Activated CD4-positive, CD25-positive, alpha-beta regulatory T cell treated with anti-CD3 and anti-CD28 coated beads, Interleukin-2, amount 50 U/mL, for 16 hours (primary cell): Measurements from ENCODE around the gene DNAJA4.

ENCODE experiments used
- DNase-seq: peaks from one replicate; pipeline ENCODE4 v3.0.0-alpha.2; 2020; ENCODE audit warnings: low read depth, low spot score

DNAJA4 gene

DNA sequence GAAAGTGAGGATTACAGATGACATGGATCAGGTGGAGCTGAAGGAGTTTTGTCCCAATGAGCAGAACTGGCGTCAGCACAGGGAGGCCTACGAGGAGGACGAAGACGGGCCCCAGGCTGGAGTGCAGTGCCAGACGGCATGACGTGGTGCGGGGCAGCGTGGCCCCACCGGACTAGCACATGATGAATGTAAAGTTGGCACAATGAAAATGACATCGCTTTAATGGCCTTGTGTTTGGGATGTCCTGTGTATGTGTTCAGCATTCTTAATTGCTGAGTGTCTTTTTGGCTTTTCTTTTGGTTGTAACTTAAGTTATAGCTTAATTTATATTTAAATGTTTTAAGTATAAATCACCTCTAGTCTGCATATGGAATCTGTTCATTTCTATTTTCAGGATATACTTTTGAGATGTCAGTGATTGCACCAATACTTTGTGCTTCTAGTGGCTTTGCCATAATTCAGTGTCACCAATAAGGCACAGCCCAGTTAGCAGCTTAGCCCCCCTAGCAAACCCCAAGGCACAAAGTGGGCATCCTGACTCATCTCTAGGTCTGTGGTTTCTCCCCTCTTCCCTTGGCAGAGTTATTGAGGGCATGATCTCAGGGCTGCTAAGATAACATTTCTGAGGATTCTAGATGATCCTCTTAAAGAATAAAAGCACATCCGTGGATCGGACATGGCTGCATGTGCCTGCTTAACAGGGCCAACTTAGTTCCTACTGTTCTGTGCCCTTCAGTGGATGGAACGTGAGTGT, 16.1 kb downstream of the DNAJA4 start:
- DNase-seq = no peak

DNA sequence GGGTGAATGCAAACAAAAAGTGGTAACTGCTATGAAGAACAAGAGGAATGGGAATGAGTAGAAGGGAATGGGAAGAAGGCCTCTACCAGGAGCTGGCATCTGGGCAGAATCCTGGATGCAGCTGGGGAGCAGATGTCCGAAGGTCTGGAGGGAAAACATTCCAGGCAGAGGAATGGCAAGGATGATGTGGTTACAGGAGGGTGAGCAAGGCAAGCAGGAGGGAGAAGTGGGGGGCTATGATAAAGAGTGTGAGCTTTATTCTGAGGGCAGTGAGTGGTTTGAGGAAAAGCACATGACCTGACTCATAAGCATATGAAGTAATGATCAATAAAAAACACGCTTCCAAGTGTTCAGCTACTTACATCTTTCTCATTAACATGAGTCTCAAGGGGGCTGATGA, 18.0 kb downstream of the DNAJA4 start:
- DNase-seq = no peak

DNA sequence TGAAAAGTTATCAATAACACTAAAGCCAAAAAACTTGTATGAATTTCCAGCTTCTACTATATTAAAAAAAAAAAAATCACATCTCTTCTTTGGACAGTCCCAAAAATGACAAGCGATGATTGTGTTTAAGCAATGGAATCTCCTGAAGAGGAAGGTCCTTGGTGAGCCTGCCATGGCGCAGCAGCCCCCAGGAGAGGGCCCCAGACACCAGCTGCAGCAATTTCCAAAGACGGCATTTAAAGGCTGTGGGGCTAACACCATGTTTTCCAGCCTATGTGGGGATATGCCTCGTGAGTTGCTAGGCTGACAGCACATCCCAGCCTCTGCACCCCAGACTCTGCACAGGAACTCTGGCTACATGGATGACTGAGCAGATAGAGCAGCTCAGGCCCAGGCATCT, 20.4 kb downstream of the DNAJA4 start:
- DNase-seq = no peak

DNA sequence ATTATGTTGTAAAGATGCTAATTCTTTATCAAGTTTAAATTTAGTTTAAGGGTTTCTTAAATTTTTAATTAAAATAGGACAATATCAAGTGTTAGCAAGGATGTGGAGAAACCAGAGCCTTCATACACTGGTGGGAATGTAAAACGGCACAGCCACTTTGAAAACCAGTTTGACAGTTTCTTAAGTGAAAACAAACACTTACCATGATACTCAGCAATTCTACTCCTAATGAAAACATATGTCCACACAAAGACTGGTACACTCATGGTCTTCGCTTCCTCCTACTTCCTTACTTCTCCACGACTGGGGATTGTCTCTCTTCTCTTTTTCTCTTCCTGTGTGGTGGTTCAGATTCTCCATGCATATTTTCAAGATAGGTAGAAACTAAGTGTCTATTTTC, 25.9 kb downstream of the DNAJA4 start:
- DNase-seq = no peak

DNA sequence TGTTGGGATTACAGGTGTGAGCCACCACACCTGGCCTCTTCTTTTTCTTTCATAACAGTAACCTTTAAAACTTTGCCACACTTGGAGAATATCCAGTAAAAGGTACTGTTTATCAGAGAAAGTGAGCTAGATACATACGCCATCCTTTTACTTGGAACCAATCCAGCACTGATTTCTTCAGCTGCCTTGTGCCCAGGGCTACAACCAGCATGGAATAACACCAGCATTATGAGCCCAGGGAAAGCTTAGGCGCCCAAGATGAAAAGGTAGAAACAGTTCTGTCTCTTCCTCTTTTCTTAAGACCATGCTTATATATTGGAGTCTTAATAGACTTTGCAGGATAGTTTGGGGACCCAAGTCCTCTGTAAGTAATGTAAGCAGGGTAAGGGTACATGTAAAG, 26.7 kb downstream of the DNAJA4 start:
- DNase-seq = no peak

DNA sequence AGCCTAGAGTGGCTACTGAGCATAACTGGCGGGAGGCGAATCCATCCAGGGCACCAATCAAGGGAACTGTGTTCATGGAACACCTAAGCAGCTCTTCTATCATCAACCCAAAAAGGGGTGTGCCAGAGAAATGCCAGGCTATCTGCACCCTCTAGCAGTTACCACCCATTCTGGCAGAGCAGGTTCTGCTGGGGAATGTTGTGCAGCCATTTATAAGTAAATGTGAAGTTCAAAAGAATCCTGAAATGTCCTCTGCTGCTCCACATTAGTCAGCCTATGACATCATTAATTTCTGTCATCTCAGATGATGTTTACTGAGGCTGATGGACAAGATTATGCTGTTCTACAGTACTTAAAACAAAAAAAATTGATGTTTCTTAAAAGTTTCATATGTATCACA, 27.3 kb downstream of the DNAJA4 start:
- DNase-seq = no peak

DNA sequence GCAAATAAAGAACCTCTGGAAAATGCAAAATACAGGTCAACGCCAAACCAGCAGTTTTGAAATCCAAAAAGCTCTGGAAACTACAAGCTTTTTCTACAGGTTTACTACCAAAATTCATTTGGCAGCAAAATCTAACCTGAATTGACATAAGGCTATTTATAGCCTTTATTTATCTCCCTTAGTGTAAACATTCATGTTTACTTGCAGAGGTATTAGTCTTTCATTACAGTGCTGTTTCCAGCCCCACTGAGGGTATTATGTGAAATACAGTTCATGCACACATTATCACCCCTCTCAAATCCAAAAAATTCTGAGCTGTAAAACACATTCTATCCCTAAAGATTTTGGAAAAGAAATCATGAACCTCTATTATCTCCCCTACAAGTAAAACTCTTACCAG, 27.9 kb downstream of the DNAJA4 start:
- no peak for DNase-seq

DNA sequence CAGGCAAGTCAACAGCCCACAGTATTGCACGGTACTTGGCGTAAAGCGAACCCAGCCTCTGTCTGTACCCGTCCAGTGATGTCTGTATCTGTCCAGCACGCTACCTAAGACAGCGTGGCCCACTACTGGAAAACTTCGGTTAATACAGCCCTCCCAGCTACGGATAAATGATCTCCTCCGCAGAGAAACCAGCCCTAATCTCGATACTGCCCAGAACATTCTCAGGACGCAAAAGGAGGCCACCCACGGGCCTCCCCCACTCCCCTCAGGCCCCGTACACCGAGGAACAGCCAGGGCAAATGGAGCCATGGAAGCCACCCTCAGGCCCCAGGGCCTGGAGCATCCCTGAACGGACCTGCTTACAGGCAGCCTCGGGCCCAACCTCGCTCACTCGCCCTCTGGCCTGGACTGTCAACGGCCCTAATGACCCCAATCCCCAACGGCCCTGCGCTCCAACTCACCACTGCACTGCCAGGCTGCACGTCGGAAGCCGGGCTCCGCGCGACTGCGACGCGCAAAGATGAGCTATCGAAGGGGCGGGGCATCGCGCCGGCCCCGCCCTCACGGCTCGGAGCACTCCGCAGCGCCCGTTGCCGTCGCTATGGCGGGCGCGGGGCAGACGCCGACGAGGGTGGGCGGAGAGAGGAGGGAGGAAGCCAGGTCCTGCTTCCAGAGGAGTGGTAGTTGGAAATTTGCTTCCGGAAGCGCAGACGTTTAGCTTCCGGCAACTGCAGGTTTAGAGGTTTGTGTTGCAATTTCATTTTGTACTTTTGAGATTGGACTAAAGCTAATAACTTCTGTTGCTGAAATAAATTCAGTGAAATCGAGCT, 35.0 kb downstream of the DNAJA4 start, which contains the start of gene SKIC8:
SKIC8 (minus strand) TSS at position 509 of the 830 bp plus-strand sequence. CDS start 3,923 bp downstream, outside the sequence.
- peak; percentile 77 for DNase-seq

DNA sequence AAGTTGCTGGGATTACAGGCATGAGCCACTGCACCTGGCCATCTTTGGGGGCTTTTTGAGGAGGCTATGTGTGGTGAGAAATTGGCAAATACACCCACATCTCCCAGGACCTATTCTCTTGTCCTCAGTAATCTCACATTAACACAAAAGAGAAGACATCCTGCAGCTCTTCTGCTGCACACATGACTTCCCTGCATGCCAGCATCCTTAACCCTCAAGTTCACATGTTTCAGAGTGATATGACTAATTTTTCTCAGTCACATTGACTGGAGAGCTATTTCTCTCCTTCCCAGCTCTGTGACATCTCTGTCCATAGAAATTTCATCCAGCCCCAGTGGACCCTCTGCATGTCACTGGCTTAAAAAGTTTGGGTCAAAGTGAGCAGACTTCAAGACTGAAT, 37.0 kb downstream of the DNAJA4 start:
- DNase-seq = no peak

DNA sequence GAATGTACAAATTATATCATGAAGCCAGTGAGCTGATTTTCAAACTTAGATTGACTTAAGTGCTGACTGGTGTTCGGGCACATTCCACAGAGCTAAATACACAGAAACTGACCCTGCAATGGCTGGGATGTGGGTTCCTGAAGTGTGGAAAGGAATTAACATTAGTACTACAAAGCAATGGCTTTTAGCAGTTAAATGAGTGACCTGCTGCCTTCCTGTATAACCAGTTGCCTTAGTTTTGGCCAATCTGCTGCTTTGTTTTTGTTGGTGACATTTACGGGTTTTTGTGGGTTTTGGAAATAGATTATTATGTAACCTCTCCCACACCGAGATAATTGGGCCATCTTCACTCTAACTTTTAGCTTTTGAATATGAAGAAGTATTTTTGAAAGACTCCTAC, 37.5 kb downstream of the DNAJA4 start:
- DNase-seq = no peak

DNA sequence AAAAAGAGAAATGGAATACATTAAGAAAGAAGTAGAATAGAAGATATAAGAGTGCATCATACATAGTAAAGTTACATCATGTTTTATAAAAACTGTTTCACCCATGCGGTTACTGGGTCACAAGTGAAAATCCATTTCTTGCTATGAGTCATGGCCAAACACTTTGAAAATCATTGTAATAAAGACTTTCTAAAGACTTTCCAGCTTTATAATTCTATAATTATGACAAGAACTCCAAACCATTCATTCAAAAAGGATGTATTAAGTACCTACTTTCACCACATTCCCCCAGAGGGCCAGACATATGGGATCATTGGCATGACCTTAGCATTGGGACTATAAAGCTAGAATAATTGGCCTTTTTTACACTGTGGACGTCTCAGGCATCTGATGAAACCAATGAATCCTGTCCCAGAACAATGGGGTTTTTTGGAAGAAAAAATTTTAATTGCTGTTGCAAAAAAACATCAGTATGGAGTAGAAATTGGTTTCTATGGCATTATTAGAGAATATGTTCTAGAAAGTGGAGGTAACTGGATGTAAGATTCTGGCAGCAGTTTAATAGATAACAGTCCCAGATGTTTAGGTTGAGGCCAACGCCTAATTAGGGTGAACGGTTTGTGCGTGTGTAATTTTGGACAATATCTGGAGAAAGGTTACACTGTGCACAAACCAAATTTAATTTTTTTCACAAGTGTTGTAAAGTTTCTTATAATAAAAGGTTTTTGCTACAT, 38.4 kb downstream of the DNAJA4 start:
- DNase-seq = no peak

DNA sequence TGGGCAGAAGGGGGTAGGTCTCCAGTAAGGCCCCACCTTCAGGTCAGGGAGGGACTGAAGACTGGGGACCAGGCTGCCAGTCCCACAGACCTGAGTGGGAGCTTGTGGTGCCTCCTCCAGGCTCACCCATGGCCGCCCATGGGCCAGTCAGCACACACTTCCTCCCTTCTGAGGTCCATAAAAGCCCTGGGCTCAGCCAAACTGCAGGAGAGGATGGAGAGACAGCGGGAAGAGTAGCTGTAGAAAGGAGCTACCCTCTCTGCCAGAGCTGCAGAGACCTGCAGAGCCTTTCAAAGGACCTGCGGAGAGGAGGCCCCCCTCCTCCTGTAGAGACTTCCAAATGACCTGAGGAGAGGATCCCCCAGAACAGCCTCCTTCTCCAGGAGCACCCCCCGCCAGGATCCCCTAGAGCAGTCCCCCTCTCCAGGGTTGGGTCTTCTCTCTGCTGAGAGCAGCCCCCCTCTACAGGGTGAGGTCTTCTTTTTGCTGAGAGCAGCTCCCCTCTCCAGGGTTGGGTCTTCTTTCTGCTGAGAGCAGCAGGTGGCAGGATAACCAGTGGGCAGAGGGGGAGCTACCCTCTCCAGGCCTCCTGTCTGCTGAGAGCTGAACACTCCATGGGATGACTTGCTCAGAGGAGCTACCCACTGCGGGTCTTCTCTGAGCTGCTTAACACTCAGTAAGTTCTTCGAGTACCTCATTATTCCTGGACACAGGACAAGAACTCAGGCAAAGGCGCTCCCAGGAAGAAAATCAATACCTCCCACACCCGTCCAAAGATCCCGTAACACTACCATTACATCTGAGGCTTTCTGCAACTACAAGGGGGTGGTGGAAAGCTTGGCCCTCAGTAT, 40.1 kb downstream of the DNAJA4 start:
- DNase-seq = no peak

DNA sequence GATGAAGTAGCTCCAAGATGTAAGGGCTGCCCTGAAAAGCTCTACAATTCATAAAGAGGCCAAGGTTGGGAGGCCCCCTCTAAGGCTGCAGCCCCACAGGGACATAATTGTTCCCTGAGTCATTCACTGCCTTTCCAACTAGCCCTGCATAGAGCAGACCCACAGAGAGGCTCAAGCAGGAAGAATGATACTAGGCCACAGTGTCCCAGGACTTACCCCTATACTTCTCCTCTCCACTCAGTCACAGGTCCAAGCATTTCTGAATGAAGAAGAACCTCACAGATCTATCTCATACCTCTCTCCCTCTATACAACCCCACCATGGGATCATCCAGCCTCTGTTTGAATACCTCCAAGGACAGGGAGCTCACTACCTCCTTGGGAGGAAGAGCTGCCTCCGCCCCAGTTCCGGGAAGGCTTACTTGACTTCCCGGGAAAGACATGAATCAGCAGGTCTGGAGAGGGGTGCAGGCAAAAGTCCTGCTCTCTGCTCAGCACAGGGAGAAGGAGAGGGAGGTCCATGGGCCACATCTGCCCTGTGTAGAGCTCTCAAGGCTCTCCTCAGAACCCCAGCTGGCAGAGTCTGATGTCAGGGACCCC, 41.9 kb downstream of the DNAJA4 start:
- no peak for DNase-seq

DNA sequence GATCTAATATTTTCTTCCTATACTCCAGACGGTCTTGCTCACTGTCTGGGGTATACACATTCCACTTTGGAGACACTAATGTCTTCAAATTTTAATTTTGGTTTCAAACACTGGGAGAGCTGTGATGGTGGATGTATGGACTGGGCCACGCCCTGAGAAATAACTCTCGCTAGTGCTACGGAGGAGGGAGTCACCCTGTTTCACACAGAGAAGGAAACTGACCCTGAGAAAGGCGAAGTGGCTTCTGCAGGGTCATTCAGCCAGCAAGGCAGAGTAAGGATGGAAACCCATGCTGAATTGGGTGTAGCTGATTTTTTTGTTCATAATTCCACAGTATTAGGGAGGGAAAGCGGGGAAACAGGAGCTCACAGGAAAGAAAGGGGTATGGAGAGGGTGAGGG, 43.6 kb downstream of the DNAJA4 start:
- no peak for DNase-seq

DNA sequence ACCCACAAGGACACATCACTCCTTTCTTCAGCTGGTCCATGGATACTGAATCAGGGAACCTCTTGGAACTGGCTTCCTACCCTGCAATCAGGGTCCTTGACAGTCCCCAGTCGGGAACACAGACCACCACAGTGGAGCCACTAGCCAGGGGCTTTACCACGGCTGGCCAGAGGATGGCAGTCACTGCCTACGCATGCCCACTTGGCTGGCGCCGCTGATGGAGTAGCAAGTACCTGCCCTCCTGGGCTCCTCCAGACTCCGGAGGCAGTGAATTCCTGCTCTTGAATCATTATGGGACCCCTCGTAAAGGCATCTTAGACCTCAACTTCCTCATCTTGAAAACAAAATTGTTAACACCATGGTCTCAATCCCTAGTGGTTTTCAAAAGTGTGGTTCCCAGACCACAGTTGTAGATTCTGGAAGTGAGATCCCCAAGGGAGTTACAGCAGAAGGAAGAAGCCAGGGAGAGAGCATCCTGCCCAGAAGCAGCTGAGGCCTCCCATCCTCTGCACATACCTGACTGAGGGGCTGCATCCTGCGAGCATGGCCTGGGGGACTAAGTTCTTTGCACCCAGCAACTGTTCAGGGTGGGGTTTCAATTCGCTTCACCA, 44.2 kb downstream of the DNAJA4 start:
- DNase-seq = no peak

DNA sequence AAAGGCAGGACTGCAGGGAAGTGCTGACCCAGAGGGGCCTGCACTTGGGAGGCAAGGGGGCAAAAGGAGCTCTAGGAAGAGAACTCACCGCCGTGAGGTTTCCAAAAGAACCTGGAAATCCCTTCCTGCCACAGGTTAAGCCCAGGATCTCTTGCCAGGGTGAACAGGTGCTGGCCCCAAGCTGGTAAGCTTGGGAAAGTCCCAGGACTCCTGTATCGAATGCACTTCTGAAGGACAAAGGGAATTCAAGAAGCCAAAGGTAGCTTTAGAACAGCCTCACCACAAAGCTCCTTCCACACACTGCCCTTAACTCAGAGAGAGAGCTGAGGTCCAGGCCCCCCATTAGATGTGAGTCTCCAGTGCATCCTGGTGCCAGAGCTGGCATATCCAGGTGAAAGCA, 46.9 kb downstream of the DNAJA4 start:
- no peak for DNase-seq

DNA sequence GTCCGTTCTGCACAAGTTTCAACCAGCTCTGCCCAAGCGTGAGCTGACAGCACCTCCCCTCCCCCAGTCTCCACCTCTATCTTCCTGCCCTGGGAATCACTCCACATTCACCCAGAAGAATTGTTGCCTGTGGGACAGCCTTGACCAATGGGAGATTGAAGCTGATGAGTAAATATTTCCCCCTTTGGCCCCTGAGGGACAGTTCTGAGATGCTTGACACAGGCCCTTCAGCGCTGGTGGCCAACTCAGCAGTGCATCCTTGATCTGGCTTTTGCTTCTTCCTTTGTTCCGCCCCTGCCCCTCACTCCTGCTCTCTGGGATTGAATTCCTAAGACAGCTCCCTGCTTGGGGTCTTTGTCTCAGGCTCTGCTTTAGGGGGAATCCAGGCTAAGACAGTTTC, 48.2 kb downstream of the DNAJA4 start:
- no peak for DNase-seq

DNA sequence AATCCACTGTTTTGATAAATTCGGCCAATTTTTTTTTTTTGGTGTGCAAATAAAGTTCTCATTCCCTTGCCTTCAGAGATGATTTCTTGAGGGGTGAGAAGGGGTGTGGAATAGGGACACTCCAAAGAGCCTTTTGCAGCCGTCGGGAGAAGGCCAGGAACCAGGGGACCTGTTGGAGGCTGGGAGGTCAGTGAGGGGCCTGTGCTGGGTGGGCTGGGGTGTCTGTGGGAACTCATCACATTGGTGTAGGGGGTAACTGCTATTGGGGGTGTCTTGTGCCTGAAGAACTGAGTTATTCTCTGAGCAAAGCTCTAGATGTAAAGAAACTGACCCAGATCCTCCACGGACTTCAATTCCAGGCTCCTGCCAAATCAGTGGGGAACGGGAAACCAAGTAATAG, 48.6 kb downstream of the DNAJA4 start:
- no peak for DNase-seq

DNA sequence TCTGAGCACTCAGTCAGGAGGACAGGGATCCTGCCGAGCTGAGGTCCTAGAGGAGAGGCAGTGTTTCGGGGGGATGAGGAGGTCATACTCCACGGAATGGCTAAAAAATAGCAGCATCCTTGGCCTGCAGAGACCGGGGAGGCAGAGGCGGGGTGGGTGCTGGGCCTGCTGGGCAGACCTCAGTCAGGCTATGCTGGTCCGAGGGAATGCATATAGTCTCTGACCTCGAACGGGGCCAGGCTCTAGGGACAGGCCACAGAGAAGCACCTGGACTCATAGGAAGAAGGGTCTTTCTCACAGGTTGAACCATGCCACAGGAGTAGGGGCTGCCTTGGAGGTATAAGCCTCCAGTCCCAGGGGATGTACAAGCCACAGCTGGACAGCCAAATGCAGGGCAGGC, 49.0 kb downstream of the DNAJA4 start:
- no peak for DNase-seq

DNA sequence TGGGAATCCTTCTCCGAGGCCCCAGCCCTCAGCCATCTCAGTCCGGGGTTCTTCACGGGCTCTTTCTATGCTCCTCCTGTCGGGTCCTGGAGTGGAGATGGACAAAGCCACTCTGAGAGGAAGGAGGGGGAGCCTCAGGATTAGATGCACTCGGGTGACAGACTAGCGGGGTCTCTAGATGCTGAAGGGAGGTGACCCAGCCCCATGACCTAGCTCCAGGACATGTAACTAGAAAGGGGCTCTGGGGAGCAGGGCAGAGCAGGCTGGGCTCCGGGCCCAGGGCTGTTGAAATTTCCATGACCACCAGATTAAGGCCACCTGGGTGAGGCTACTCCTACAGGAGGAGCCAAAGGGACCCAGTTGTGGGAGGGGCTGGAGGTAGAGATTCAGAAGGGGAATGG, 49.8 kb downstream of the DNAJA4 start:
- DNase-seq = no peak
